Measurements from ENCODE around the gene SENP5. TPM values are rescaled to one million over a fixed set of nuclear protein-coding genes. Genes with fewer than 3 reads are reported as not detected.
"Not testable (repeated sequence)": the region's sequence is repeated elsewhere in the genome, so short reads cannot be mapped to it uniquely, and the experiment has no call there.

The SENP5 gene
- total RNA-seq (2014; rRNA removed; shearing (Covaris generic)) (30.2 and 36.2 TPM in 2 replicates), polyA plus RNA-seq (2016; fragmentation: Nextera tagmentation; extraction: Ambion mirVana) (16.2 and 16.9 TPM in 2 replicates)

DNA sequence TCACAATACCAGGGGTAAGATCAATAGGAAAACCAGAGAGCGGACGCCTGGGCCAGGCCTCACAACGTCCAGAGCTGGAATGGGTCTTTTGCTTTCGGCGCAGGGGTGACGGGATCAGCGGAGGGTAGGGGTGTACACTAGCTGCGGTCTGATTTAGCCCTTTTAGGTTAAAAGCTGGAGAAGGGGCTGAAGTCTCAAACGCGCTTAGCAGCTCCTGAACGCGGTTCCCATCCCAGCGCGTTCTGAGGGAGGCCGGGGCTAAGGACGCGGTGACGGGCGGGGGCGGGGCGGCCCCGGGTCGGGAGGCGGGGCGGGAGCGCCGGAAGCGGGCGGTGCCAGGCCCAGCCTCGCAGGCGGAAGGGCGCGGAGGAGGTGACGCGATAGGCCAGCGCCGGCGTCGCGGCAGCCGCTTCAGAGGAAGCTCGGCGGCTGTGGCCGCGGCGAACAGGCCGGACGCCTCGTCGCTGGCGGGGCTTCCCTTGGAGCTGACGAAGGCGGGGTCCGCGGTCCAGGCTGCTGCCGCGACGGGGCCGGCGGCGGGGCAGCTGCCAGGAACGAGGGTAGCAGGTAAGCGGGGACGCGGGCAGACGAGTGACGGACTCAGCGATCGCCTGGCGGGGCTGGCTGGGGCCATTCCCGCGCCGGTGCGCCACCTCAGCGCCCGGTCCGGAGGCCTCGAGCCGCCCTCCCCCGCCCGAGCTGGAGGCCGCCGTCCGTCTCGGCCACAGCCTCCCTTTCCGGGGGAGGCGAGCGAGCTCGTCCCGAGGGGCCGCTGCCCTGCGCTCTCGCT is at the start of gene SENP5:
Gene SENP5 (plus strand): TSS at position 414 of the 790 bp plus-strand sequence. CDS start 17,262 bp downstream, outside the sequence.
- peak within 1 kb of the TSS; percentile 85 for H3K4me3 ChIP-seq
- H3K9me3 ChIP-seq (ENCODE audit: low read depth): no peaks in the 10 kb centered on the region
- H4K20me1 ChIP-seq (ENCODE audit: insufficient read depth): no peaks in the 10 kb centered on the region
- H3K79me2 ChIP-seq (ENCODE audit: insufficient read depth): peaks cover 48% of the 10 kb centered on the region
- peaks cover 8% of the 10 kb centered on the region; the same call in 1 of the 2 replicates for H3K4me1 ChIP-seq (ENCODE audit: insufficient read depth)
- H2AFZ ChIP-seq: peak within 1 kb of the TSS; percentile 97
- H3K9ac ChIP-seq: peak within 1 kb of the TSS; percentile 91
- 1 to 2% methylated on average over 47 to 75 of the region's 93 CpGs for WGBS, 2 experiments (ENCODE audit: low coverage in 1 of 2, low lambda C conversion rate in 2 of 2, missing lambda C conversion rate in 2 of 2)
- H3K36me3 ChIP-seq (ENCODE audit: low read depth): no peaks in the 10 kb centered on the region; the same call in 1 of the 2 replicates
- DNase-seq: peak; percentile 97
- in situ Hi-C loops (cut with MboI): no loop called here
- H3K4me2 ChIP-seq (ENCODE audit: unreplicated experiment): peak within 1 kb of the TSS; percentile 94
- TF ChIP-seq EZH2phosphoT487 (IDR thresholded peaks at IDR 0.05; ENCODE audit: insufficient read depth, low read depth): no peak
- no peak for TF ChIP-seq EZH2 (IDR thresholded peaks at IDR 0.05; ENCODE audit: insufficient read depth, poor library complexity, severe bottlenecking)
- no peaks in the 10 kb centered on the region for H3K27me3 ChIP-seq (replicated peaks; ENCODE audit: insufficient read depth)
- peak within 1 kb of the TSS; percentile 87 for H3K27ac ChIP-seq
- peaks cover 12% of the 10 kb centered on the region for H3F3A ChIP-seq (ENCODE audit: insufficient read depth)
- H3K9me2 ChIP-seq (ENCODE audit: insufficient read depth): no peaks in the 10 kb centered on the region

DNA sequence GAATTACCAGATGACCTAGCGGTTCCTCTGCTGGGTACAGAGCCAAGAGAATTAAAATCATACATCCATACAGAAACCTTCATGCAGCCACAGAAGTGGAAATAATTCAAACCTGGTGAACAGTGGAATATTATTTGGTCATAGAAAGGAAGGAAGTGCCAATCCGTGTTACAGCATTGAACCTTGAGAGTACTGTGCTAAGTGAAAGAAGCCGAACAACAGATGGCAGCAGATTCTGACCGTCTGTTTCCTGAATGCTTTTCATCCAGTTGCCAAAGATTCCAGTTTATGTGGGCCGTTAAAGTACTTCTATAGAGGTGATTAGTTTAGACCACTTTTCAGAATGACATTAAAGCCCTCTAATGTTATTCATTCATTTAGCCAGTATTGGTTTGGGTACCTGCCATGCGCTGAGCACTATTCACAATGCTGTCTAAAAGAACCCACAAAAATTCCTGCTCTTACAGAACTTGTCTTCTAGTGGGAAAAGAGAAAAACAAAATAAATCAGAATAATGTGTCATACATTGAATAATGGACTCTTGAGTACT is 45.8 kb upstream of the SENP5 start:
- 91 to 96% methylated on average over 6 of the region's 6 CpGs for WGBS, 2 experiments (ENCODE audit: low coverage in 1 of 2, low lambda C conversion rate in 2 of 2, missing lambda C conversion rate in 2 of 2)
- no peaks in the 10 kb centered on the region for H4K20me1 ChIP-seq (ENCODE audit: insufficient read depth)

DNA sequence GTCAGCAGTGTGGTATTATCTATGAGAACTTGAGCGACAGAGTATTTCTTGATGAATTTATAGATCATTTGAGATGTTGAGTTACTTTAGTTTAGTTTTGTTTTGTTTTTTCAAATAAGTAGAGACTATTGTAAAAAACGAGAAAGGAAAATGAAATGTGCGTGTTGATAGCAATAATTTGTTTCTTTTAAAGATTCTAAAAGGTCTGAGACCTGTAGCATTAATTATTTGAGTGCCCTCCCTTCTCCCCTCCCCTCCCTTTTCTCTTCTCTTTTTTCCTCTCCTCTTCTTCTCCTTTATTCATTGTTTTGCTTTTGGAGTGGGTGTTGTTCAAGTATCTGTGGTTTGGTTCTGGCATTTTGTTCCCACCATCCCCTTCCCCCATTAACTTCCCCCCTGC is 38.1 kb upstream of the SENP5 start:
- peaks cover 58% of the 10 kb centered on the region for H3K36me3 ChIP-seq (ENCODE audit: low read depth)
- H3K9me2 ChIP-seq (ENCODE audit: insufficient read depth); H4K20me1 ChIP-seq (ENCODE audit: insufficient read depth); H3K4me1 ChIP-seq (ENCODE audit: insufficient read depth); H3K27ac ChIP-seq; H2AFZ ChIP-seq; H3K79me2 ChIP-seq (ENCODE audit: insufficient read depth); in situ Hi-C loops (cut with MboI); H3K4me2 ChIP-seq (ENCODE audit: unreplicated experiment); H3F3A ChIP-seq (ENCODE audit: insufficient read depth); H3K4me3 ChIP-seq; DNase-seq; H3K9ac ChIP-seq; H3K27me3 ChIP-seq (replicated peaks; ENCODE audit: insufficient read depth); H3K9me3 ChIP-seq (ENCODE audit: low read depth): not testable (repeated sequence)
- WGBS, 2 experiments (ENCODE audit: low coverage in 1 of 2, low lambda C conversion rate in 2 of 2, missing lambda C conversion rate in 2 of 2): 89 to 92% methylated on average over 3 of the region's 3 CpGs

More for the DNA sequence above, 45.8 kb upstream of the SENP5 start:
- DNase-seq: no peak
- Histone ChIP-seq H2AFZ (no peak overlapping the region), H3K9me3 (ENCODE audit: low read depth) (no peaks in the 10 kb centered on the region), H3F3A (ENCODE audit: insufficient read depth) (no peaks in the 10 kb centered on the region), H3K27ac (no peak overlapping the region), H3K4me3 (no peak overlapping the region), H3K27me3 (replicated peaks; ENCODE audit: insufficient read depth) (no peaks in the 10 kb centered on the region), H3K36me3 (ENCODE audit: low read depth) (peaks cover 82% of the 10 kb centered on the region), H3K9ac (no peak overlapping the region), H3K4me2 (ENCODE audit: unreplicated experiment) (no peak overlapping the region), H3K9me2 (ENCODE audit: insufficient read depth) (no peaks in the 10 kb centered on the region), H3K4me1 (ENCODE audit: insufficient read depth) (no peaks in the 10 kb centered on the region), H3K79me2 (ENCODE audit: insufficient read depth) (no peaks in the 10 kb centered on the region)
- TF ChIP-seq EZH2phosphoT487 (IDR thresholded peaks at IDR 0.05; ENCODE audit: insufficient read depth, low read depth) (no peak), EZH2 (IDR thresholded peaks at IDR 0.05; ENCODE audit: insufficient read depth, poor library complexity, severe bottlenecking) (no peak)
- in situ Hi-C loops (cut with MboI): no loop called here

DNA sequence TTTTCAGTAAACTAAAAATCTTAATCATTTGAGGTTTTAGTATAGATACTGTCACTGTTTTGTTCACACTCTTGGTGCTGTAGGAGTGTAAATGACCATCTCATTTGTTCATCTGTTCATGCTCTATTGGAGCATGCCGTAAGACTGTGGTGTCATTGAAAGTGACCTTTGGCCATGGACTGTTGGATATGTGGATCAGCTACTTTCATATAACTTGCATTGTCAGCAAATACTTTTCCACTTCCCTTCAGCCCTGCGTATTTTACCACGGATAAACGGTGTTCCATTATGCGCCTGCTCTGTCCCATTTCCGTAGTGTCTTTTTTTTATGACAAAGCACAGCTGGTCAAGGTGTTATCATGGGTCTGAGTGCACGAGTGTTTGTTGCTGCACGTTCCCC is 32.6 kb upstream of the SENP5 start:
- Histone ChIP-seq H3K79me2 (ENCODE audit: insufficient read depth) (no peaks in the 10 kb centered on the region), H3K4me3 (no peak overlapping the region), H3K9me2 (ENCODE audit: insufficient read depth) (no peaks in the 10 kb centered on the region), H3K36me3 (ENCODE audit: low read depth) (peaks cover 24% of the 10 kb centered on the region), H4K20me1 (ENCODE audit: insufficient read depth) (no peaks in the 10 kb centered on the region), H3F3A (ENCODE audit: insufficient read depth) (peaks cover 8% of the 10 kb centered on the region; the same call in 1 of the 2 replicates), H3K4me2 (ENCODE audit: unreplicated experiment) (no peak overlapping the region), H3K27ac (no peak overlapping the region), H3K4me1 (ENCODE audit: insufficient read depth) (no peaks in the 10 kb centered on the region), H3K9ac (no peak overlapping the region), H2AFZ (no peak overlapping the region), H3K27me3 (replicated peaks; ENCODE audit: insufficient read depth) (no peaks in the 10 kb centered on the region), H3K9me3 (ENCODE audit: low read depth) (no peaks in the 10 kb centered on the region)
- TF ChIP-seq EZH2 (IDR thresholded peaks at IDR 0.05; ENCODE audit: insufficient read depth, poor library complexity, severe bottlenecking) (no peak), EZH2phosphoT487 (IDR thresholded peaks at IDR 0.05; ENCODE audit: insufficient read depth, low read depth) (no peak)
- in situ Hi-C loops (cut with MboI): no loop called here
- DNase-seq: no peak
- 84 to 92% methylated on average over 8 of the region's 8 CpGs for WGBS, 2 experiments (ENCODE audit: low coverage in 1 of 2, low lambda C conversion rate in 2 of 2, missing lambda C conversion rate in 2 of 2)

GRCh38 chr3:196836626-196837025 is 31.1 kb upstream of the SENP5 start:
- H2AFZ ChIP-seq; H3K36me3 ChIP-seq (ENCODE audit: low read depth); in situ Hi-C loops (cut with MboI); H3K79me2 ChIP-seq (ENCODE audit: insufficient read depth); H3F3A ChIP-seq (ENCODE audit: insufficient read depth); H3K4me2 ChIP-seq (ENCODE audit: unreplicated experiment); H3K4me3 ChIP-seq; H4K20me1 ChIP-seq (ENCODE audit: insufficient read depth); H3K9me3 ChIP-seq (ENCODE audit: low read depth); H3K9me2 ChIP-seq (ENCODE audit: insufficient read depth); H3K4me1 ChIP-seq (ENCODE audit: insufficient read depth); H3K27me3 ChIP-seq (replicated peaks; ENCODE audit: insufficient read depth); H3K9ac ChIP-seq; DNase-seq; H3K27ac ChIP-seq: not testable (repeated sequence)
- WGBS, 2 experiments (ENCODE audit: low coverage in 1 of 2, low lambda C conversion rate in 2 of 2, missing lambda C conversion rate in 2 of 2): 100% methylated on average over 1 of the region's 1 CpG

Data from GM23248 (cell line).